ENCODE results near the gene NR5A1. TPM values are rescaled to one million over a fixed set of nuclear protein-coding genes. Genes with fewer than 3 reads are reported as not detected.

The NR5A1 gene
- total RNA-seq, 1 donor from 2014 or later: not detected

GRCh38 chr9:124500796-124501611 is 6.2 kb downstream of the NR5A1 start:
- FAIRE-seq: peak; percentile 32
- Histone ChIP-seq H3K36me3 (ENCODE audit: control insufficient read depth, insufficient read depth, low read length) (no peaks in the 10 kb centered on the region), H3K4me3 (ENCODE audit: low read depth, low read length) (no peak overlapping the region), H3K27me3 (ENCODE audit: control insufficient read depth, insufficient read depth, low read length) (peaks cover 37% of the 10 kb centered on the region)
- no peak for DNase-seq (ENCODE audit: low read depth)
- TF ChIP-seq CTCF (IDR thresholded peaks at IDR 0.05; ENCODE audit: insufficient read depth, low read length, severe bottlenecking): no peak

DNA sequence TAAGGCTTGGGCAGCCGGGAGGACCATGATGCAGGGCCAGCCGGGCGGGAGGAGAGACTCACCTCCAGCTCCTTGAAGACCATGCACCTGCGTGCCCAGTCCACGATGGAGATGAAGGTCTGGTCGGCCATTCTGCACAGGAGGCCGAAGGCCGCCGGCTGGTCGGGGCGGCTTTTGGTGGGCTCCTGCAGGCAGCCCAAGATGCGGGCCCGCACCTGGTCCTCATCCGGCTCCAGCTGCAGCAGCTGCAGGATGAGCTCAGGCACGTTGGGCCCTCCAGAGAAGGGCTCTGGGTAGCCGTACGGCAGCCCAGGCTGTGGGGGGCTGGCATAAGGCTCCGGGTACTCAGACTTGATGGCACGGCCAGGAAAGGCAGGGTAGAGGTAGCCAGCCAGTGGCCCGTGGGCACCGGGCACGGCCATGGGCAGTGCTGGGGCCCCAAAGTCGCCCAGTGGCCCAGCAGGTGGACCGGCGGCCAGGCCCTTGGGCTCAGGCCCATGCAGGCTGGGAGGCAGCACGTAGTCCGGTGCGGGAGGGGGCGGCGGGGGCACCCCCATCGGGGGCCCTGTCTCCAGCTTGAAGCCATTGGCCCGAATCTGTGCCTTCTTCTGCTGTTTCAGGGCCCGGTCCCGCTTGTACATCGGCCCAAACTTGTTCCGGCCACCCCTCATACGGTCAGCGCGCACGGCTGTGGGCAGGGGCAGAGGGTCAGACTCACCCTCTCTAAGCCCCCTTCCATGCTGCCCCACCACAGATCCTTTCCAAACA is 7.0 kb downstream of the NR5A1 start:
- no peak for TF ChIP-seq CTCF (IDR thresholded peaks at IDR 0.05; ENCODE audit: insufficient read depth, low read length, severe bottlenecking)
- Histone ChIP-seq H3K27me3 (ENCODE audit: control insufficient read depth, insufficient read depth, low read length) (peaks cover 32% of the 10 kb centered on the region), H3K4me3 (ENCODE audit: low read depth, low read length) (no peak overlapping the region), H3K36me3 (ENCODE audit: control insufficient read depth, insufficient read depth, low read length) (no peaks in the 10 kb centered on the region)
- FAIRE-seq: no peak
- no peak for DNase-seq (ENCODE audit: low read depth)

DNA sequence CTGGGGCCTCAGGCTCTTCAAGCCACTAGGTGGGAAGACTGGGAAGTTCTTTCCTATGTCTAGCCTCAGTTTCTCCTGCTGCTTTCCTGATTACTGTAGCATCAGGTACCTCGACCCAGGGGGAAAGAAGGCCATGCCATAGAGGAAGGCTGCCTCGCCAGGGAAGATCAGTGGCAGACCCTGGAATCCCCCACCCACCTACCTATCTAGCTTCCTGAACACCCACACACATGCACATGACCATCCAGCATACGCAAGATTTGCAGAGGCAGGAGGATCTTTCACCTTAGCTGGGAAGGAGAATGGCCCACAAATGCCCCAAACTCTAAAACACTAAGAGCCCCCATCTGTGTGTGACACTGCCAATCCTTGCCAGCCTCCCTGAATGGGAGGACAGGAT is 8.0 kb downstream of the NR5A1 start:
- no peak for DNase-seq (ENCODE audit: low read depth)
- TF ChIP-seq CTCF (IDR thresholded peaks at IDR 0.05; ENCODE audit: insufficient read depth, low read length, severe bottlenecking): no peak
- no peak overlapping the region for H3K4me3 ChIP-seq (ENCODE audit: low read depth, low read length)
- no peaks in the 10 kb centered on the region for H3K36me3 ChIP-seq (ENCODE audit: control insufficient read depth, insufficient read depth, low read length)
- peaks cover 28% of the 10 kb centered on the region for H3K27me3 ChIP-seq (ENCODE audit: control insufficient read depth, insufficient read depth, low read length)
- FAIRE-seq: peak; percentile 32

DNA sequence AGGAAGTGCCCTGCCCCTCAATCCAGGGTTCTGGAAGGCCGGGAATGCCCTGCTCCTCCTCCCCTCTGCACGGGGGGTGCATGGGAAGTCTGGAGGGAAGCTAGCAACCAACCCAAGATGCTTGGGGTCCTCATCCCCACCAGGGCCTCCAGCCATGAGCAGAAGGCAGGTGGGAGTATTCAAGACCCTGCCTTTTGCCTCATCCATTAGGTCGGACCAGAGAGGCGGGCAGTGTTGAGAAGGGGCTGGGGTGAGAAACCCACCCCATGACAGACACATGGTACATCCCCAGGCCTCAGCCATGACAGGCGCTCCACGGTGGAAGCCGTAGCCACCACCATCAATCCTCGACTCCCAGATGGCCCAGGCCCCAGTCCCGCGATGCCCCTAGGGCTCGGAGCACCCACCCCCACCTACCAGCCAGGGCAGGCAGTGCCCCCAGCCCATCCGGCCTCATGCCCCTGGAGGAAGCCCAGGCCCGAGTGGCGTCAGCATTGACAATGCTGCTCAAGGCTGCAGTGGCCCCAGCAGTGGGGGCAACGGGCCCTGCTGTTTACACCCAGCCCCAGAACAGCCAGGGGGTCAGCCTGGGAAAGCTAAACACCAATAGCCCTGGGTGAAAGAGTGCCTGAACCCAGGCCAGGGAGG is 8.6 kb downstream of the NR5A1 start:
- DNase-seq (ENCODE audit: low read depth): no peak
- no peak for TF ChIP-seq CTCF (IDR thresholded peaks at IDR 0.05; ENCODE audit: insufficient read depth, low read length, severe bottlenecking)
- H3K27me3 ChIP-seq (ENCODE audit: control insufficient read depth, insufficient read depth, low read length): peaks cover 22% of the 10 kb centered on the region
- FAIRE-seq: peak; percentile 28
- no peak overlapping the region for H3K4me3 ChIP-seq (ENCODE audit: low read depth, low read length)
- H3K36me3 ChIP-seq (ENCODE audit: control insufficient read depth, insufficient read depth, low read length): no peaks in the 10 kb centered on the region

DNA sequence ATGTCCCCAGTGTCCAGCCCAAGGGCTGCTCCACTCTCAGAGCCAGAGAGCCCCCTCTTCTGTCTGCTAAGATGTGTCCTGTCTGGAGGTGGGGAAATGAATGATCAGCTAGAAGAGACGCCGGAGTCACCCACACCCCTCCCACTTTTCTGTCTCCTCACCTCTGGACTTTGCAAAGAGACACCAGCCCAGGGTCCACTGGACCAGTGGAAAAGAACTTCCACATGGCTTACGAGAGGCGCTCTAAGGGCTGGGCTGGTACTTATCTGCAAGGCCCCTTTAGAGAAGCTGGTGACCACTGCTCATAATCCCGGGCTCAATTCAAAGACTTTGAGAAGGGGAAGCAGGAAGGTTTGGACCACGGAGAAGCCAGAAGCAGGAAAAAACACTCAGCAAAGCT is 9.2 kb downstream of the NR5A1 start:
- TF ChIP-seq CTCF (IDR thresholded peaks at IDR 0.05; ENCODE audit: insufficient read depth, low read length, severe bottlenecking): no peak
- peaks cover 18% of the 10 kb centered on the region for H3K27me3 ChIP-seq (ENCODE audit: control insufficient read depth, insufficient read depth, low read length)
- no peak for DNase-seq (ENCODE audit: low read depth)
- FAIRE-seq: no peak
- no peaks in the 10 kb centered on the region for H3K36me3 ChIP-seq (ENCODE audit: control insufficient read depth, insufficient read depth, low read length)
- H3K4me3 ChIP-seq (ENCODE audit: low read depth, low read length): no peak overlapping the region
